Stimulated activated naive B cell treated with anti-CD40 and anti-IgM and Interleukin-4, amounts not matched to agents 10 μg/mL and 1 μg/mL and 100 μg/mL, for 72 hours (primary cell): ENCODE data around the gene CCDC50.

Experiments
- ATAC-seq, 2 donors: fragments of 150-1000 bp; cut with Tn5 transposase; replicated peaks; 2 replicates each; pipeline ENCODE4 v1.10.0; 2021; ENCODE audit warnings: moderate library complexity in 1 of 2
- DNase-seq: peaks from one replicate; pipeline ENCODE4 v3.0.0; 2021
- H3K27ac Mint-ChIP-seq: one replicate; pipeline ENCODE4 v1.8.0; 2022; ENCODE audit warnings: mild to moderate bottlenecking, mixed read lengths
- H3K27me3 Mint-ChIP-seq, 2 donors: one replicate each; pipeline ENCODE4 v1.8.0; 2022; ENCODE audit warnings: mixed read lengths in 2 of 2
- H3K36me3 Mint-ChIP-seq, 2 donors: one replicate each; pipeline ENCODE4 v1.8.0; 2022; ENCODE audit warnings: mixed read lengths in 2 of 2, mild to moderate bottlenecking in 1 of 2
- H3K4me1 Mint-ChIP-seq, 2 donors: one replicate each; pipeline ENCODE4 v1.8.0; 2022; ENCODE audit warnings: mixed read lengths in 2 of 2, mild to moderate bottlenecking in 1 of 2
- H3K4me3 Mint-ChIP-seq, 2 donors: one replicate each; pipeline ENCODE4 v1.8.0; 2022; ENCODE audit warnings: mild to moderate bottlenecking in 2 of 2, mixed read lengths in 2 of 2, moderate library complexity in 1 of 2
- H3K9me3 Mint-ChIP-seq, 2 donors: one replicate each; pipeline ENCODE4 v1.8.0; 2022; ENCODE audit warnings: mixed read lengths in 2 of 2, mild to moderate bottlenecking in 1 of 2

CCDC50 gene

DNA sequence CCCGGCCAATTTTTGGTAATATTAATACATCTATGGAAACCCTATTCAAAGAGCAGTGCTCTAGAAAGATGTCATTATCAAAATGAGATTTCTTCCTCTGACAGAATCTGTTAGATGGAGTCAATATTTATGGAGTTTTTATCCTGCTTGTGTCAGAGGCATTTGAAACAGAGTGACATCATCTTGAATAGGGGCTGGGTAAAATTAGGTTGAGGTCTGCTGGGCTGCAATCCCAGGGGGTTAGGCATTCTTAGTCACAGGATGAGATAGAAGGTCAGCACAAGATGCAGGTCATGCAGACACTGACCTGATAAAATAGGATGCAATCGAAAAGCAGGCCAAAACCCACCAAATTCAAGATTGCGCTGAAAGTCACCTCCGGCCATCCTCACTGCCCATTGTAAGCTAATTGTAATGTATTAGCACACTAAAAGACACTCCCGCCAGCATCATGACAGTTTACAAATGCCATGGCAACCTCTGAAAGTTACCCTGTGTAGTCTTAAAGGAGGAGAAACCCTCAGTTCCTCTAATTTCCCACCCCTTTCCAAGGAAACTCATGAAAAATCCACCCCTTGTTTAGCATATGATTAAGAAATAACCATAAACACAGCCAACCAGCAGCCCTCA, 27.3 kb upstream of the CCDC50 start:
- Mint-ChIP-seq H3K36me3 (peaks cover 4% of the 10 kb centered on the region in 2 donors), H3K27ac (peak overlapping the region; percentile 67), H3K4me1 (peaks cover 38 to 67% of the 10 kb centered on the region in 2 donors), H3K4me3 (peak overlapping the region in 1 of 2 donors; percentile 61), H3K9me3 (peaks cover 0 to 2% of the 10 kb centered on the region in 2 donors), H3K27me3 (no peaks in the 10 kb centered on the region)
- no peak for ATAC-seq
- DNase-seq: no peak

GRCh38 chr3:191302451-191302850, 26.7 kb upstream of the CCDC50 start:
- H3K27ac Mint-ChIP-seq: peak overlapping the region; percentile 52
- peak overlapping the region in 1 of 2 donors; percentile 19 for H3K4me3 Mint-ChIP-seq
- DNase-seq (no peak), ATAC-seq (no peak)
- peaks cover 35 to 63% of the 10 kb centered on the region in 2 donors for H3K4me1 Mint-ChIP-seq
- H3K9me3 Mint-ChIP-seq: peaks cover 0 to 2% of the 10 kb centered on the region in 2 donors
- peaks cover 4% of the 10 kb centered on the region in 2 donors for H3K36me3 Mint-ChIP-seq
- no peaks in the 10 kb centered on the region for H3K27me3 Mint-ChIP-seq

DNA sequence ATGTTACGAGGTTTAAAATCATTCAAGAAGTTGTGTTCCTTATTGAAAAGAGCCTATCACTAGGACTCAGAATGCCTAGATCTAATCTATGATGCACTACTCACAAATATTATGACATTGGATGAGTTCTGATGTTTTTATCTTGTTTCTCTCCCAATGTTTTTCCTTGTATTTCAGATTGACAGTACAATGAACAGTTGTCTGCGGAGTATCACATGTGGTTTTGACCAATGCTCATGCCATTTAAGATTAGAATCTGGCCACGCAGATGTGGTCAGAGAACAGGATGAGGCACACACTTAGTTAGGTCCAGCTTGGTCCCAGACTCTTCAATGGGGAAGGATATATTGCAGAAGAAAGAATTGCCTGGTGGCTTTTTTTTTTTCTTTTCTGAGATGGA, 25.6 kb upstream of the CCDC50 start:
- ATAC-seq (no peak), DNase-seq (no peak)
- Mint-ChIP-seq H3K27me3 (no peaks in the 10 kb centered on the region), H3K4me3 (no peak overlapping the region), H3K4me1 (peaks cover 29 to 60% of the 10 kb centered on the region in 2 donors), H3K36me3 (peaks cover 2 to 4% of the 10 kb centered on the region in 2 donors), H3K9me3 (peaks cover 0 to 2% of the 10 kb centered on the region in 2 donors), H3K27ac (no peak overlapping the region)

DNA sequence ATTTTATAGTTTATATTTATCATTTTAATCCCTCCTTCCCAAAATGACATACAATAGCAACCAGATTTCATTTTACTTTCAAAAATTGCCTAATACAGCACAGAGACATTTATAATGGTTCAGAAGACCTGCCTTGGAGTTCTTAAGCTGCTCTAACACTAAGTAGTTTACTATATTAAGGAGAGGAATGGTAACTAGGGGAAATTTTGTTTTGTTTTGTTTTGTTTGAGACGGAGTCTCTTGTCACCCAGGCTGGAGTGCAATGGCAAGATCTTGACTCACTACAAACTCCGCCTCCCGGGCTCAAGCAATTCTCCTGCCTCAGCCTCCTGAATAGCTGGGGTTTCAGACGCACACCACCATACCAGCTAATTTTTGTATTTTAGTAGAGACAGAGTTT, 22.8 kb upstream of the CCDC50 start:
- no peaks in the 10 kb centered on the region for H3K36me3 Mint-ChIP-seq
- H3K9me3 Mint-ChIP-seq: peaks cover 0 to 3% of the 10 kb centered on the region in 2 donors
- DNase-seq (no peak), ATAC-seq (no peak)
- no peak overlapping the region for H3K4me3 Mint-ChIP-seq
- no peaks in the 10 kb centered on the region for H3K27me3 Mint-ChIP-seq
- H3K27ac Mint-ChIP-seq: peak overlapping the region; percentile 47
- H3K4me1 Mint-ChIP-seq: peaks cover 15 to 36% of the 10 kb centered on the region in 2 donors

DNA sequence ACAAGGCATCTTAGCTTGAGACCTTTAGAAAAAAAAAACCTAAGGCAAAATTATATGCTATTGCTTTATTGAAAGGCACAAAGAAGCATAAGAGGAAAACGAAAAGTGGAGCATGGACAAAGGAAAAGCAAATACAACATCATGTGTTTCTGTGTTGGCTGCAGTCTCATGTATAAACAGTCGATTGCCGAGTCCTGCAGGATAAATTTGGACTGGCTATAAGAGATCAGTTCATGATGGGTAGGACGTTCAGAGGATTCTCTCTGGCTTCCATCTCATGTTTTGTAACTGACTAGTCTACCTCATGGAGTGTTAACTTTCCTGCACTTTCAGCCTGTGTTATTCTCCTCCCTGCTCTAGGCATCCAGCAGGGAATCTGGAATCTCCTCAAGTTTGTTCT, 21.9 kb upstream of the CCDC50 start:
- peaks cover 9 to 27% of the 10 kb centered on the region in 2 donors for H3K4me1 Mint-ChIP-seq
- no peak for ATAC-seq

DNA sequence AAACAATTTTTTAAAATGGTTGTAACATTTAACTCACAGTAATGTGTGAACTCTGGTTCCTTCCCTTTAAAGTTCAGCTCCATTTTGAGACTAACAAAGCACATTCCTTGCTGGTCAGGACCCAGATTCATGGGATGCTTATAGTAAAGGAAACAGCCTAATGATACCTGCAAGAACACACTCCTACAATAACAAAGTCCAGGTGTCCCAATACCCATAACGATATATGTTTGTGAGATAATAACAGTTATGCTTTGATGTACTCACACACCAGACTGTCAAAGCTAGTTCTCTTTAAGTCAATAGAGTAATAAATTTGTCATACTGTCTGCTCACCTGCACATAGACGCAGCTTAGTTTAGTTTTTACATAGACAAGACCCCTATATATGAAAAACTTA, 15.9 kb upstream of the CCDC50 start:
- H3K4me3 Mint-ChIP-seq: no peak overlapping the region
- DNase-seq: no peak
- no peak overlapping the region for H3K27ac Mint-ChIP-seq
- no peaks in the 10 kb centered on the region for H3K27me3 Mint-ChIP-seq
- H3K36me3 Mint-ChIP-seq: no peaks in the 10 kb centered on the region
- peaks cover 0 to 3% of the 10 kb centered on the region in 2 donors for H3K9me3 Mint-ChIP-seq
- ATAC-seq: no peak
- H3K4me1 Mint-ChIP-seq: peaks cover 0 to 2% of the 10 kb centered on the region in 2 donors

More for the DNA sequence above, 21.9 kb upstream of the CCDC50 start:
- Mint-ChIP-seq H3K27ac (no peak overlapping the region), H3K9me3 (peaks cover 0 to 3% of the 10 kb centered on the region in 2 donors), H3K4me3 (no peak overlapping the region), H3K36me3 (no peaks in the 10 kb centered on the region), H3K27me3 (no peaks in the 10 kb centered on the region)
- no peak for DNase-seq

- no peak overlapping the region for H3K27ac Mint-ChIP-seq
- no peak overlapping the region for H3K4me3 Mint-ChIP-seq
- peaks cover 0 to 2% of the 10 kb centered on the region in 2 donors for H3K4me1 Mint-ChIP-seq
- no peak for DNase-seq
- no peak for ATAC-seq
- peaks cover 0 to 3% of the 10 kb centered on the region in 2 donors for H3K9me3 Mint-ChIP-seq
- H3K27me3 Mint-ChIP-seq: no peaks in the 10 kb centered on the region
- H3K36me3 Mint-ChIP-seq: no peaks in the 10 kb centered on the region
Observed at GRCh38 chr3:191314109-191314728, 15.0 kb upstream of the CCDC50 start.

GRCh38 chr3:191316876-191317603, 12.2 kb upstream of the CCDC50 start:
- Mint-ChIP-seq H3K27ac (no peak overlapping the region), H3K4me1 (peaks cover 0 to 2% of the 10 kb centered on the region in 2 donors), H3K27me3 (no peaks in the 10 kb centered on the region), H3K9me3 (no peaks in the 10 kb centered on the region), H3K4me3 (no peak overlapping the region), H3K36me3 (no peaks in the 10 kb centered on the region)
- no peak for ATAC-seq
- DNase-seq: no peak

GRCh38 chr3:191320316-191320715, 8.9 kb upstream of the CCDC50 start:
- no peak overlapping the region for H3K4me3 Mint-ChIP-seq
- H3K36me3 Mint-ChIP-seq: no peaks in the 10 kb centered on the region
- no peak overlapping the region for H3K27ac Mint-ChIP-seq
- no peaks in the 10 kb centered on the region for H3K27me3 Mint-ChIP-seq
- ATAC-seq (no peak), DNase-seq (no peak)
- H3K9me3 Mint-ChIP-seq: no peaks in the 10 kb centered on the region
- no peaks in the 10 kb centered on the region for H3K4me1 Mint-ChIP-seq

DNA sequence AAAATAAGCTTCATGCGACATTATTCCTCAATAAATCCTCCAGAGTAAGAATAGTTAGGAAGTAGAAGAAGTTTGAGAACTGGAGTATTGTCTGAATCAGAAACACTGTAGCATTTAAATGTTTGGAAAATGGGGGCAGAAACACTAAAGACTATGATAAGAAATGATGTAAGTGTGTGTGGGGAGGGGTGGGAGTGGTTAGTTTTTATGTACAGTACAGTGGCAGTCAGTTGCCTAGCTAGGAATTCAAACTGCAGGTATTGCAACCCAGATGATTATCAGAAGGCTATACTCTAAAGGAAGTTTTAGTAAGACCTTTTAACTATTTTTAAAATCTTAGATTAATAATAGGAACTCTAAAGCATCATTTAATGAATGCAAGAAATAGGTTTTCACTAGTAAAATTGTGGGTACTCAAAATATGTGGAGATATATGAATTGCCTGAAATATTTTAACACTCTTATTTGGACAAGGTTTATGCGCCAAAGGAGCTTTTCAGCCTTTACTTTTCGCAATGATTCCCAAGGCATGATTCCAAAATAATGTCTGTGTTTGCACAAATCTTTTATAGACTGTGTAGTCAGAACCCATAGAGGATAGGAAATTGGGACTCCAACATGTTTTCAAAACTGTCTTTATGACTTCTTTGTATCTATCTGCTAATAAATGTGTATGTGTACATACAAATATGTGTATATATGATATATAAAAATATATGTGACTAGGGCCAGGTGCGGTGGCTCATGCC, 8.0 kb upstream of the CCDC50 start:
- Mint-ChIP-seq H3K4me1 (no peaks in the 10 kb centered on the region), H3K27me3 (no peaks in the 10 kb centered on the region), H3K36me3 (no peaks in the 10 kb centered on the region), H3K4me3 (no peak overlapping the region), H3K27ac (no peak overlapping the region), H3K9me3 (no peaks in the 10 kb centered on the region)
- no peak for ATAC-seq
- no peak for DNase-seq

DNA sequence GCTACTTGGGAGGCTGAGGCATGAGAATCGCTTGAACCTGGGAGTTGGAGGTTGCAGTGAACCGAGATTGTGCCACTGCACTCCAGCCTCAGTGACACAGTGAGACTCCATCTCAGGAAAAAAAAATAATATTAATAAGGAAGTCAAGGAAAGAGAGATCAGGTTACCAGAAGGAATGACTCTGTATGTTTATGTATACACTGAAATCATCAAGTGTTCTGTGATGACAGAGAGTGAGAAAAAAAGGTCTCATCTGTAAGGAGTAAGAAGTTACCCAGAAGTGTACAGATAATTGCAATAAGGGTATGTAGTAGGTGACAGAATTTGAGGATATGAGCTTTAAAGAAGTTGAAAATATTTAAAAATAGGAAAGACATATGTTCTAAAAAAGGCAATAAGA, 4.3 kb upstream of the CCDC50 start:
- no peaks in the 10 kb centered on the region for H3K27me3 Mint-ChIP-seq
- peaks cover 7 to 11% of the 10 kb centered on the region in 2 donors for H3K4me1 Mint-ChIP-seq
- no peak for ATAC-seq
- no peak overlapping the region for H3K27ac Mint-ChIP-seq
- H3K9me3 Mint-ChIP-seq: no peaks in the 10 kb centered on the region
- no peak overlapping the region for H3K4me3 Mint-ChIP-seq
- H3K36me3 Mint-ChIP-seq: peaks cover 0 to 2% of the 10 kb centered on the region in 2 donors
- no peak for DNase-seq

DNA sequence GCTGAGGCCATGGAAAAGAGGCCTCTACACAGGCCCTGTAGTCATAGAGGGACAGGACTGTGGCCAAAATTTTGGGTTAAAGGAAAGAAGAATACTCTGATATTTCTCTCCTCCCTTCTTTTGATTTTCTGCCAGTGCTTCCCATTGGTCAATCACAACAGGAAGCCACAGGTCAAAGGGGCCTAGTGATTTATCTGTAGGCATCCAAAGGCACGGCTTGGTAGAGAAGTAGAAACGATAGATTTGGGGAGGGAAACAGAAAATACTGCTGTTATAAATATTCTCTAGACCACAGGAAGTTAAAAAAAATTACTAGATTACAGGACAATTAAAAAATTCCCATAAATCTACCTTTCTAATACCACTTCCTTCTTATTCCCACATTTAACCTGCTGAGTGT, 1.7 kb upstream of the CCDC50 start:
- H3K27me3 Mint-ChIP-seq: no peaks in the 10 kb centered on the region
- H3K4me1 Mint-ChIP-seq: peaks cover 14 to 33% of the 10 kb centered on the region in 2 donors
- no peak overlapping the region for H3K4me3 Mint-ChIP-seq
- DNase-seq (no peak), ATAC-seq (no peak)
- H3K9me3 Mint-ChIP-seq: no peaks in the 10 kb centered on the region
- H3K36me3 Mint-ChIP-seq: peaks cover 0 to 2% of the 10 kb centered on the region in 2 donors
- H3K27ac Mint-ChIP-seq: no peak overlapping the region

DNA sequence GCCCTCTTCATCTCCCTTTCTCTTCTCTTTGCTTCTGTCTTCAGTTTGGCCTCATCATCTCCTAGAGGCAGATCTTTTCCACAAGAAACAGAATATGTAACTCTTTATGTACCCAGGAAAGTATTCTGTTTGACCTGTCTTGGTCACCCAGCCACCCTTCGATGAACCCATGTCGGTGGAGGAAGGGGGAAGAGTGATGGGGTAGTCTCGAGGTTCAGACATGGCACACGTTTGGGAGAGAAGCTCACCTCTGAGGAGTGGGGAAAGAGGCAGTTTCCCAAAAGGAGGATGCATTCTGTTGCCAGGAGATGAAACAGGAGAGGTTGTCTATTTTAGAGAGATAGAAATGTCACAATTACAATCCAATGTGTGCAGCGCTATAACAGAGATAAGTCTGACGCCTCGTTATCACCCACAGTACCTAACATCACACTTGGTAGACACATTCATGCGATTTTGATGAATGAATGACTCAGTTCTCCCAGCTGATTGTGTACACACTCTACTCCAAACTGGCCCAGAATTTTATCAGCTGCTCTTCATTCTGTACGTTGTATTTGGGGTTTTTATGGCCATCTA, 722 bp upstream of the CCDC50 start:
- H3K4me1 Mint-ChIP-seq: peaks cover 19 to 39% of the 10 kb centered on the region in 2 donors
- H3K4me3 Mint-ChIP-seq: peak overlapping the region; percentile 89 to 90
- DNase-seq (no peak), ATAC-seq (no peak)
- no peaks in the 10 kb centered on the region for H3K27me3 Mint-ChIP-seq
- H3K27ac Mint-ChIP-seq: peak overlapping the region; percentile 77
- peaks cover 4 to 6% of the 10 kb centered on the region in 2 donors for H3K36me3 Mint-ChIP-seq
- H3K9me3 Mint-ChIP-seq: no peaks in the 10 kb centered on the region
